Ishikawa (cell line): ENCODE results near the gene INPP5E.

Source experiments
- CEBPB ChIP-seq: IDR thresholded peaks from 2 replicates; pipeline ENCODE4 v1.6.1; 2012
- CREB1 ChIP-seq: IDR thresholded peaks from 2 replicates; pipeline ENCODE4 v1.6.1; 2012; ENCODE audit warnings: low read depth
- EGR1 ChIP-seq: IDR thresholded peaks from 2 replicates; pipeline ENCODE4 v1.6.1; 2012
- EP300 ChIP-seq: IDR thresholded peaks from 2 replicates; pipeline ENCODE4 v1.6.1; 2012; ENCODE audit warnings: borderline replicate concordance
- FOXM1 ChIP-seq: IDR thresholded peaks from 2 replicates; pipeline ENCODE4 v1.6.1; 2012; ENCODE audit warnings: low read depth, borderline replicate concordance
- MAX ChIP-seq: IDR thresholded peaks from 2 replicates; pipeline ENCODE4 v1.6.1; 2012
- NFIC ChIP-seq: IDR thresholded peaks from 2 replicates; pipeline ENCODE4 v1.6.1; 2012
- RAD21 ChIP-seq: IDR thresholded peaks from 2 replicates; pipeline ENCODE4 v1.6.1; 2012; ENCODE audit warnings: low read depth
- REST ChIP-seq: IDR thresholded peaks from 2 replicates; pipeline ENCODE4 v1.6.1; 2012; ENCODE audit warnings: low read depth, mild to moderate bottlenecking
- TAF1 ChIP-seq: IDR thresholded peaks from 2 replicates; pipeline ENCODE4 v1.6.1; 2012; ENCODE audit warnings: low read depth, mild to moderate bottlenecking
- TCF12 ChIP-seq: IDR thresholded peaks from 2 replicates; pipeline ENCODE4 v1.6.1; 2012; ENCODE audit warnings: low read depth
- TEAD4 ChIP-seq: IDR thresholded peaks from 2 replicates; pipeline ENCODE4 v1.6.1; 2012
- USF1 ChIP-seq: IDR thresholded peaks from 2 replicates; pipeline ENCODE4 v1.6.1; 2012
- YY1 ChIP-seq: IDR thresholded peaks from 2 replicates; pipeline ENCODE4 v1.6.1; 2012; ENCODE audit warnings: low read depth
- ZBTB7A ChIP-seq: IDR thresholded peaks from 2 replicates; pipeline ENCODE4 v1.6.1; 2012; ENCODE audit warnings: low read depth

Gene INPP5E

GRCh38 chr9:136474021-136474640 is 34.5 kb upstream of the INPP5E start:
- no peak for TF ChIP-seq EP300
- TF ChIP-seq YY1: no peak
- no peak for TF ChIP-seq EGR1
- TF ChIP-seq ZBTB7A: no peak
- no peak for TF ChIP-seq MAX

GRCh38 chr9:136473354-136473721 is 33.7 kb upstream of the INPP5E start:
- TF ChIP-seq TEAD4: no peak
- no peak for TF ChIP-seq USF1
- TF ChIP-seq TAF1: no peak
- no peak for TF ChIP-seq REST
- no peak for TF ChIP-seq ZBTB7A
- TF ChIP-seq EP300: no peak
- TF ChIP-seq EGR1: no peak
- no peak for TF ChIP-seq CREB1
- TF ChIP-seq FOXM1: no peak
- no peak for TF ChIP-seq RAD21

GRCh38 chr9:136472640-136473353 is 33.2 kb upstream of the INPP5E start:
- TF ChIP-seq EP300 (no peak), EGR1 (no peak), NFIC (no peak), ZBTB7A (no peak), TAF1 (no peak), YY1 (no peak), REST (no peak), USF1 (no peak), CREB1 (no peak), MAX (no peak), TCF12 (no peak), FOXM1 (no peak), CEBPB (no peak), RAD21 (no peak), TEAD4 (no peak)

GRCh38 chr9:136471802-136472487 is 32.3 kb upstream of the INPP5E start:
- TF ChIP-seq ZBTB7A (no peak), TCF12 (no peak), NFIC (no peak), TAF1 (no peak), USF1 (no peak), MAX (no peak), CREB1 (no peak), CEBPB (no peak), EGR1 (no peak), REST (no peak), RAD21 (no peak), EP300 (no peak), FOXM1 (no peak), TEAD4 (no peak)
